Inflammatory macrophage treated with lipopolysaccharide for 1 hour (primary cell): ENCODE measurements around the gene NUTM2D.
"Not testable (repeated sequence)": the region's sequence is repeated elsewhere in the genome, so short reads cannot be mapped to it uniquely, and the experiment has no call there.

ENCODE experiments used
- DNase-seq, 2 donors: peaks; one replicate each; pipeline ENCODE4 v3.0.0-alpha.2; 2020 to 2022

The NUTM2D gene

GRCh38 chr10:87357444-87357843 is at the start of gene NUTM2D:
NUTM2D (plus strand) TSS chr10:87357744; CDS start chr10:87358266, 522 bp downstream.
- DNase-seq, result not testable (repeated sequence)

- DNase-seq, result not testable (repeated sequence)
These were observed 48.8 kb upstream of the NUTM2D start for GRCh38 chr10:87308702-87309101.

GRCh38 chr10:87309657-87310056 is 47.9 kb upstream of the NUTM2D start:
- not testable (repeated sequence) for DNase-seq

- DNase-seq, result not testable (repeated sequence)
These were observed 46.0 kb upstream of the NUTM2D start for GRCh38 chr10:87311521-87311920.

- DNase-seq, result peak in 1 of 2 donors; percentile 0
These were observed 43.7 kb upstream of the NUTM2D start for GRCh38 chr10:87313649-87314359.

GRCh38 chr10:87314360-87314973 is 43.1 kb upstream of the NUTM2D start:
- peak; percentile 3 to 24 for DNase-seq

GRCh38 chr10:87321505-87321904 is 36.0 kb upstream of the NUTM2D start:
- not testable (repeated sequence) for DNase-seq

- DNase-seq, result not testable (repeated sequence)
These were observed 33.0 kb upstream of the NUTM2D start for GRCh38 chr10:87324559-87324958.

- not testable (repeated sequence) for DNase-seq
These were observed 29.6 kb upstream of the NUTM2D start for GRCh38 chr10:87327958-87328357.

- DNase-seq, result not testable (repeated sequence)
These were observed 28.4 kb upstream of the NUTM2D start for GRCh38 chr10:87329131-87329530.

GRCh38 chr10:87332687-87333086 is 24.9 kb upstream of the NUTM2D start:
- DNase-seq, result not testable (repeated sequence)

- not testable (repeated sequence) for DNase-seq
These were observed 17.1 kb upstream of the NUTM2D start for GRCh38 chr10:87340411-87340810.

GRCh38 chr10:87341546-87342142 is 15.9 kb upstream of the NUTM2D start:
- not testable (repeated sequence) for DNase-seq

GRCh38 chr10:87342249-87342710 is 15.3 kb upstream of the NUTM2D start:
- peak; percentile 76 to 93 for DNase-seq

GRCh38 chr10:87342711-87343258 is 14.8 kb upstream of the NUTM2D start:
- DNase-seq, result peak; percentile 69 to 72

GRCh38 chr10:87345743-87346142 is 11.8 kb upstream of the NUTM2D start:
- not testable (repeated sequence) for DNase-seq

- not testable (repeated sequence) for DNase-seq
These were observed 7.4 kb upstream of the NUTM2D start for GRCh38 chr10:87350161-87350560.

- DNase-seq, result not testable (repeated sequence)
These were observed 4.7 kb upstream of the NUTM2D start for GRCh38 chr10:87352825-87353224.

- DNase-seq, result not testable (repeated sequence)
These were observed 2.4 kb upstream of the NUTM2D start for GRCh38 chr10:87355110-87355509.

GRCh38 chr10:87358159-87358558 is 615 bp downstream of the NUTM2D start:
- DNase-seq, result not testable (repeated sequence)

GRCh38 chr10:87369514-87370112 is 12.1 kb downstream of the NUTM2D start:
- DNase-seq, result not testable (repeated sequence)

GRCh38 chr10:87374091-87374490 is 16.5 kb downstream of the NUTM2D start:
- DNase-seq, result not testable (repeated sequence)

- DNase-seq, result not testable (repeated sequence)
These were observed 21.6 kb downstream of the NUTM2D start for GRCh38 chr10:87379115-87379514.
